Kidney (tissue), 14 donors: ENCODE measurements around the gene CES3. TPM values are rescaled to one million over a fixed set of nuclear protein-coding genes. Genes with fewer than 3 reads are reported as not detected.

ENCODE experiments used
- DNase-seq, 5 donors: peaks; one replicate each; pipeline ENCODE4 v3.0.0-alpha.2; 2013 to 2020
- FAIRE-seq: peaks from 2 replicates; lab custom pipeline; 2012; peaks lifted over from hg19 to GRCh38; lab: Jason Lieb, UNC
- H3K27ac ChIP-seq, 2 donors: one replicate each; pipeline ENCODE4 v1.7.0; 2013; ENCODE audit warnings: low read depth in 2 of 2, low read length in 2 of 2, inconsistent platforms in 1 of 2
- H3K27me3 ChIP-seq: one replicate; pipeline ENCODE4 v1.7.1; 2013; ENCODE audit warnings: low read length, inconsistent platforms; ENCODE audit not compliant: control insufficient read depth, insufficient read depth
- H3K36me3 ChIP-seq, 3 donors: one replicate each; pipeline versions ENCODE4 v1.7.0 to v1.7.1; 2013; ENCODE audit warnings: low read length in 3 of 3, control low read depth in 1 of 3, inconsistent platforms in 1 of 3; ENCODE audit not compliant: insufficient read depth in 3 of 3, control insufficient read depth in 2 of 3
- H3K4me1 ChIP-seq, 3 donors: one replicate each; pipeline versions ENCODE4 v1.7.0 to v1.7.1; 2013; ENCODE audit warnings: low read length in 3 of 3, inconsistent platforms in 1 of 3, low read depth in 1 of 3; ENCODE audit not compliant: control insufficient read depth in 2 of 3, insufficient read depth in 2 of 3
- H3K4me3 ChIP-seq, 3 donors: one replicate each; pipeline versions ENCODE4 v1.7.0 to v1.8.1; 2013; ENCODE audit warnings: low read length in 3 of 3, control low read depth in 1 of 3, inconsistent platforms in 1 of 3
- H3K9ac ChIP-seq, 3 donors: one replicate each; pipeline versions ENCODE4 v1.7.0 to v1.7.1; 2013; ENCODE audit warnings: low read length in 3 of 3, control low read depth in 1 of 3, inconsistent platforms in 1 of 3
- H3K9me3 ChIP-seq, 3 donors: one replicate each; pipeline versions ENCODE4 v1.7.0 to v1.7.1; 2013; ENCODE audit warnings: low read length in 3 of 3, control low read depth in 1 of 3, inconsistent platforms in 1 of 3; ENCODE audit not compliant: control insufficient read depth in 2 of 3, insufficient read depth in 1 of 3
- CTCF ChIP-seq: IDR thresholded peaks from 3 replicates; pipeline ENCODE4 v1.5.1; 2012; ENCODE audit warnings: mild to moderate bottlenecking, moderate library complexity, borderline replicate concordance; ENCODE audit not compliant: insufficient read depth; ENCODE audit errors: extremely low read depth
- intact Hi-C: fragments of 100-400 bp; cut with DNase I; formaldehyde crosslinking; loops from one replicate; pipeline ENCODE4 v1.11.1; 2022
- polyA plus RNA-seq: library from polyadenylated mRNA; stranded (reverse); fragments of 350-450 nt; fragmentation: Illumina TruSeq; extraction: RNeasy Lipid Tissue Mini Kit (QIAGEN cat#74804); gene quantifications from one replicate; pipeline ENCODE4 v1.2.3, GENCODE V29; 2014; ENCODE audit warnings: low read depth, low replicate concordance; ENCODE audit not compliant: insufficient read depth
- total RNA-seq: library from RNA; stranded (reverse); fragmentation: NEBNext Ultra II Directional; extraction: Animal tissue kit (Norgen Biotek cat#: 25700); gene quantifications from one replicate; pipeline ENCODE4 v1.2.1, GENCODE V29; 2021
- donor health status: control.
- donor health status: control.
- donor health status: control.
- donor health status: control.
- donor health status: control.
- donor health status: DM: yes; HTN: yes; CAD: no.
- donor health status: Normal renal cell carcinoma (clear cell type).

Gene CES3
- total and polyA plus RNA-seq, 2 donors from 2014 or later = 2.1 to 7.8 TPM

DNA sequence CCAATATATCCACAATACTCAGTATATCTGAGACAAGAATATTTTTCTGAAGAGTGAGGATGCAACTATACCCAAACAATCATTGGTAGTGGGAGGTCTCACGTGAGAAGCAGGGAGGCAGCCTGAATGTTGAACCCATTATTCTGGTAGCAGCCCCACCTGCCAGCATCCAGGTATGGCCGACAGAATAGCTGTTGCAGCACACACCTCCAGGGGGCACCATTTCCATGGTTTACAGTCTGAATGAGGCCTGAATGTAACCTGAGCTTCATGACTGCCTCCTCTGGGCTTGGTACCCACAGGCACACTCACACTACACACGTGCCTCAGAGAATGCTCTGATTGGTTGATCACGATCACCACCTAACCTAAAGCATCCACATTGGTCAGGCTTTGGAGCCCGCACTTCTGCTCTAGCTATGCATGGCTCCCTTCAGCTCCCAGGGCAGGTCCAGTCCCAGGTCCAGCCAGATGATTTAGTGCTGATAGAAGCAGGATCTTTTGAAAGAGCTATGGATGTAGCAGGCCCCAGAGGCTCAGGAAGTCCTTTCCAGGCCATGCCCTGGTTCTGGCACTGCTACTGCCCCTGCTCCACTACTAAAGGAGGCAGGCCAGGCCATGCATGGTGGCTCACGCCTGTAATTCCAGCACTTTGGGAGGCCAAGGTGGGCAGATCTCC lies 56.9 kb downstream of the CES3 start:
- no peak overlapping the region for H3K27ac ChIP-seq
- no peaks in the 10 kb centered on the region for H3K9me3 ChIP-seq
- peaks cover 0 to 8% (median 0%) of the 10 kb centered on the region in 3 donors for H3K4me1 ChIP-seq
- no peaks in the 10 kb centered on the region for H3K27me3 ChIP-seq
- H3K9ac ChIP-seq = no peak overlapping the region
- no peaks in the 10 kb centered on the region for H3K36me3 ChIP-seq
- peak in 4 of 5 donors; percentile 90 to 94 (median 93) for DNase-seq
- FAIRE-seq = no peak
- intact Hi-C loops = no loop called here
- H3K4me3 ChIP-seq = no peak overlapping the region
- peak; percentile 70 for TF ChIP-seq CTCF

GRCh38 chr16:67019171-67019570 lies 58.1 kb downstream of the CES3 start:
- TF ChIP-seq CTCF = no peak
- H3K9me3 ChIP-seq = no peaks in the 10 kb centered on the region
- no peaks in the 10 kb centered on the region for H3K27me3 ChIP-seq
- no peak overlapping the region for H3K9ac ChIP-seq
- no peaks in the 10 kb centered on the region for H3K36me3 ChIP-seq
- no peak overlapping the region for H3K4me3 ChIP-seq
- H3K27ac ChIP-seq = no peak overlapping the region
- DNase-seq (peak in 1 of 5 donors; percentile 11), FAIRE-seq (no peak)
- intact Hi-C loops = no loop called here
- peaks cover 0 to 3% (median 0%) of the 10 kb centered on the region in 3 donors for H3K4me1 ChIP-seq

GRCh38 chr16:67021321-67021720 lies 60.3 kb downstream of the CES3 start:
- Histone ChIP-seq H3K9me3 (no peaks in the 10 kb centered on the region), H3K27me3 (no peaks in the 10 kb centered on the region), H3K9ac (no peak overlapping the region), H3K27ac (no peak overlapping the region), H3K36me3 (no peaks in the 10 kb centered on the region), H3K4me1 (peaks cover 0 to 3% (median 0%) of the 10 kb centered on the region in 3 donors), H3K4me3 (no peak overlapping the region)
- intact Hi-C loops = no loop called here
- DNase-seq (no peak), FAIRE-seq (no peak)
- no peak for TF ChIP-seq CTCF
